HG03460 (cell line): ENCODE results near the gene CTXND2.
"Not testable (repeated sequence)": the region's sequence is repeated elsewhere in the genome, so short reads cannot be mapped to it uniquely, and the experiment has no call there.

Experiments used
- ATAC-seq: cut with Tn5 transposase; IDR thresholded peaks from one replicate; pipeline ENCODE4 v1.9.1; 2021; ENCODE audit not compliant: unreplicated experiment

CTXND2 gene

GRCh38 chr1:150887018-150887417 is at the start of gene CTXND2:
Gene CTXND2, plus strand, starts transcription at chr1:150887136. Its CDS starts 25,179 bp downstream, at chr1:150912315.
- ATAC-seq, result no peak

GRCh38 chr1:150840850-150841249 is 46.1 kb upstream of the CTXND2 start:
- ATAC-seq, result not testable (repeated sequence)

DNA sequence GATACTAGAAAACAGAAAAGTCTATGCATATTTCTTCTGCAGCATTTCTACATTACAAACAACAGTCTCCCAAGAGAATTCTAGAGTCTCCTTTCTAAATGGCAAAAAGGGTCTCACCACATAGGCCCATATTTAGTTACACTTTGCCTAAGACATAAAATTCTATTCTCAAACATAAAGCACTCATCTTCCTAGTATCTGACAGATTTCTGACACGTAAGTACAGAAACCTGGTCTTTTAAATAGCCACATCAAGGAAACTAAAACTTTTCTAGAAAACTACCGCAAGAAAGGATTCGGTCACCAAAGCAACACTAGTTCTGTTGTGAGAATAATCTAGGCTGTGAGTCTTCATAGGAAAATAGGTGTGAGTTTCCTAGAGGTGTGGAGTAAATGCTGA is 45.3 kb upstream of the CTXND2 start:
- no peak for ATAC-seq

DNA sequence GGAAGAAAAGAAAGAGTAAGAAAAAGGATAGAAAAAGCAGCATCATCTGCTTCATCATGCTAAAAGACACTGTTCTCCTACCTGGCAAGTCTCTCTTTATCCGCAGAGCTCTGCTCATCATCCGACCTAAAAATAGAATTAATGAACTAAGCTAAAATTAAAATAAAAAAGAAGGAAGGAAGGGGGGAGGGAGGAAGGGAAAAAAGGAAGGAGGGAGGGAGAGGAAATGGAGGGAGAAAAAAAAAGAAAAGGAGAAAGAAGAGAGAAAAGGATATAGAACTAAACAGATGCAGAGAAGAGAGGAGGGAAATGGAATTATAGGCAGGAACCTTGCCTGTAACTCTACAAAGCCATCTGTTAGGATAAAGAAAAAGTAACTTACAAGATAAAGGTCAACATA is 44.6 kb upstream of the CTXND2 start:
- ATAC-seq, result no peak

- no peak for ATAC-seq
Measured at GRCh38 chr1:150842964-150843363, 44.0 kb upstream of the CTXND2 start.

GRCh38 chr1:150843474-150843873 is 43.5 kb upstream of the CTXND2 start:
- ATAC-seq, result no peak

DNA sequence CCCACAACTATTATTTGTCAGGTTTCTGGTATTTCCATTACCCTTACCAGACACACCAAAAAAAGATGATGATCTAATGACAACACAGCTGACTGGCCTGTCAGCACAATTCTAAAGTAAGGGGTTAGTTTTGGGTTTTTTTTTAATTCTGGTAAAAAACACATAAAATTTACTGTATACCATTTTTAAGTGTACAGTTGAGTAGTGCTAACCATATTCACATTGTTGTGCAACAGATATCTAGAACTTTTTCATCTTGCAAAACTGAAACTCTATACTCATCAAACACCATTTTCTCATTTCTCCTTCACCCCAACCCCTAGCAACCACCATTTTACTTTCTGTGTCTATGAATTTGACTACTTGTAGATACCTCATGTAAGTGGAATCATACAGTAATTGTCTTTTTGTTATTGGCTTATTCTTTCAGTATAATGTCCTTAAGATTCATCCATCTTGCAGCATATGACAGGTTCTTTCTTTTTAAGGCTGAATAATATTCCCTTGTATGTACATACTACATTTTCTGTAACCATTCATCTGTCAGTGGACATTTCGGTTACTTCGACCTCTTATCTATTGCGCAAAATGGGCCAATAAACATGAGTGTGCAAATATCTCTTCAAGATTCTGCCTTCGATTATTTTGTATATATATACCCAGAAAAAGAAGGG is 40.3 kb upstream of the CTXND2 start:
- no peak for ATAC-seq

DNA sequence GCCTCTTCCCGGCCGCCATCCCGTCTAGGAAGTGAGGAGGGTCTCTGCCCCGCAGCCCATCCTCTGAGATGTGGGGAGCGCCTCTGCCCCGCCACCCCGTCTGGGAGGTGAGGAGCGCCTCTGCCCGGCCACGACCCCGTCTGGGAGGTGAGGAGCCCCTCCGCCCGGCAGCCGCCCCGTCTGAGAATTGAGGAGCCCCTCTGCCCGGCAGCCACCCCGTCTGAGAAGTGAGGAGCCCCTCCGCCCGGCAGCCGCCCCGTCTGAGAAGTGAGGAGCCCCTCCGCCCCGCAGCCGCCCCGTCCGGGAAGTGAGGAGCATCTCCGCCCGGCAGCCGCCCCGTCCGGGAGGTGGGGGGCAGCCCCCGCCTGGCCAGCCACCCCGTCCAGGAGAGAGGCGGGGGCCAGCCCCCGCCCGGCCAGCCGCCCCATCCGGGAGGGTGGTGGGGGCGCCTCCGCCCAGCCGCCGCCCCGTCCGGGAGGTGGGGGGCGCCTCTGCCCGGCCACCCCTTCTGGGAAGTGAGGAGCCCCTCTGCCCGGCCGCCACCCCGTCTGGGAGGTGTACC is 36.1 kb upstream of the CTXND2 start:
- not testable (repeated sequence) for ATAC-seq

GRCh38 chr1:150852734-150853133 is 34.2 kb upstream of the CTXND2 start:
- ATAC-seq, result not testable (repeated sequence)

GRCh38 chr1:150863724-150864123 is 23.2 kb upstream of the CTXND2 start:
- ATAC-seq, result no peak

- ATAC-seq, result not testable (repeated sequence)
Measured at GRCh38 chr1:150864200-150864599, 22.7 kb upstream of the CTXND2 start.

DNA sequence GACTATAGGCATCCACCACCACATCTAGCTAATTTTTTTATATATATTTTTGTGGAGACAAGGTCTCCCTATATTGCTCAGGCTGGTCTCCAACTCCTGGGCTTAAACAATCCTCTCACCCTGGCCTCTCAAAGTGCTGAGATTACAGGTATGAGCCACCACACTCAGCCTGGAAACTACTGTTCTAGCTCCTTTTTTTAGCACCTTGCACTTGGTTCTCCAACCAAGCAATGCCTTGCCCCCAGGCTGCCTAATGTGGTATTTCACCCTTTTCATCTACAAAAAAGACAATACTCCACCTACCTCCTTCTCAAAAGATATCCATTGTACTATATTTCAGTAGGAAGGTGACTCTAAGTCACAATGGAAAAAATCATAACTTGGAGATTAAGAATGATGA is 17.3 kb upstream of the CTXND2 start:
- ATAC-seq, result no peak

DNA sequence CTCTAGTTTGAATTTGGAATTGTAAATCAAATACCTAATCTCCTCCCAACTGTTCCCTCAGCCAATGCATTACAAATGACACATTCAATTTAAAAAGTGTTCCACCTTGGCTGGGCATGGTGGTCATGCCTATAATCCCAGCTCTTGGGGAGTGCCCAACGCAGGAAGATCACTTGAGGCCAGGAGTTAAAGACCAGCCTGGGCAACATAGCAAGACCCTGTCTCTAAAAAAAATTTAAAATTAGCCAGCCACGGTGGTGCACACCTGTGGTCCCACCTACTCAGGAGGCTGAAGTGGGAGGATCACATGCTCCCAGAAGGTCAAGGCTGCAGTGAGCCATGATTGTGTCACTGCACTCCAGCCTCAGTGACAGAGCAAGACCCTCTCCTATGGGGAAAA is 14.4 kb upstream of the CTXND2 start:
- ATAC-seq, result no peak

DNA sequence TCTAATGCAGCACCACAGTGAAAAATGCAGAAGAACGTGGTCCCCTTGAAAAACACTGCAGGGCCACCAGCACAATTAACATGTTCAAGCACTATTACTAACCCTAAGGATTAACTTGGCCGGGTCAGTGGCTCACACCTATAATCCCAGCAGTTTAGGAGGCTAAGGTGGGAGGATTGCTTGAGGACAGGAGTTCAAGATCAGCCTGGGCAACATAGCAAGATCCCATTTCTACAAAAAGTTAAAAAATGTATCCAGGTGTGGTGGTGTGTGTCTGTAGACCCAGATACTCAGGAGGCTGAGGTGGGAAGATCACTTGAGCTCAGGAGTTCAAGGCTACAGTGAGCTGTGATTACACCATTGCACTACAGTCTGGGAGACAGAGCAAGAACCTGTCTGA is 13.4 kb upstream of the CTXND2 start:
- no peak for ATAC-seq

GRCh38 chr1:150874455-150875196 is 12.3 kb upstream of the CTXND2 start:
- no peak for ATAC-seq

DNA sequence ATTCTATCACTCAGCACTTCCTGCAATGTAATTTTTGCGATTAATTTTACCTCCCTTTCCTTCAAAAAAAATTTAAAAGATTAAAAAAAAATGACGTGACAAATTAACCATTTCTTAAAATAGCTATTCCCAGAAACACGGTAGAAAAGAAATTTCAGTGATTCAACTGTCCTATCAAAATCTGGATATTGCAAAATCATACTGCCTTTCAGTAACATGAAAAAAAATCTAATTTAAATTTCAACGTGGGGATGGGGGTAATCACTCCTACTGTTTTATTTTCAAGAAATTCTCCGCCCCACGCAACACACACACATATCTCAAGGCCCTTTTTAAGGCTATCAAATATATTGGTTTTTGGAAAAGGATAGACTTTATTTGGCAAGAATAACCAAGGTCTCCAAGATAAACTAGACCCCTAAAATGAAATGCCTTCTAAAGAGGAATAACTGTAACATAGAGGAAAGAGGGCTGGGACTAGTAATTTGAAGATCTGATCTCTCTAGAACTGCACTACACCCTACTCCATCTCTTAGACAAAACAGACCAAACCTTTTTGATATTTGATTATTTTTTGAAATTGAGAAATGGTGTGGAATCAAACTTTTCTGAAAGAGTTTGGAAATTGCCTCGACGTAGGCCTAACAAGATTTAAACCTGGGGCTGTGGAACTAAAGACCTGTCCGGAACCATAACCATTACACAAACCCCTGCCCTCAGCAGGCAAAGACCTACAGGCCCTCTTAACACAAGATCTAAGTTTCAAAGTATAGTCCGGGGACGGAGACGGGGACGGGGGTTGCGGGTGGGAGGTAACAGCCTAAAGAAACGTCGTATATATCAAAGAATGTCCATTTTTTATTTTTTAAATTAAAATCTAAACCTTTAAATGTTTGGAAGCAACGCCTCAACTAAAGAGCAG is 11.5 kb upstream of the CTXND2 start:
- ATAC-seq, result no peak

DNA sequence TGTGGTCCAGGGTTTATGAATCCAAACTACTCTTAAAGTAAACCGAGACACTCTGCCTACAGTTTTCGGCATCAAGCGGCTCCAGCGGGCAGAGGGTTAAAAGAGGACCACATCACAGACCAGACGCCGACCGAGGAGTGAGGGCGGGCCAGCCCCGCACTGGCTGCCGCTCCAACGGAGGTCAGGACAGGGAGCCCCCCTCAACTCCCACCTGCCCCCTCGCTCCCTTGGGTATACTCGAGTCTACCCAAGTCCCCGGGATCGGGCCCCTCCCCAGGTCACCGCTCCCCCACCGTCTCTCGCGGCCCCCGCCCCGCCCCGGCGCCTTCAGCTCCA is 10.8 kb upstream of the CTXND2 start:
- ATAC-seq, result peak; percentile 11

- not testable (repeated sequence) for ATAC-seq
Measured at GRCh38 chr1:150878931-150879330, 8.0 kb upstream of the CTXND2 start.

DNA sequence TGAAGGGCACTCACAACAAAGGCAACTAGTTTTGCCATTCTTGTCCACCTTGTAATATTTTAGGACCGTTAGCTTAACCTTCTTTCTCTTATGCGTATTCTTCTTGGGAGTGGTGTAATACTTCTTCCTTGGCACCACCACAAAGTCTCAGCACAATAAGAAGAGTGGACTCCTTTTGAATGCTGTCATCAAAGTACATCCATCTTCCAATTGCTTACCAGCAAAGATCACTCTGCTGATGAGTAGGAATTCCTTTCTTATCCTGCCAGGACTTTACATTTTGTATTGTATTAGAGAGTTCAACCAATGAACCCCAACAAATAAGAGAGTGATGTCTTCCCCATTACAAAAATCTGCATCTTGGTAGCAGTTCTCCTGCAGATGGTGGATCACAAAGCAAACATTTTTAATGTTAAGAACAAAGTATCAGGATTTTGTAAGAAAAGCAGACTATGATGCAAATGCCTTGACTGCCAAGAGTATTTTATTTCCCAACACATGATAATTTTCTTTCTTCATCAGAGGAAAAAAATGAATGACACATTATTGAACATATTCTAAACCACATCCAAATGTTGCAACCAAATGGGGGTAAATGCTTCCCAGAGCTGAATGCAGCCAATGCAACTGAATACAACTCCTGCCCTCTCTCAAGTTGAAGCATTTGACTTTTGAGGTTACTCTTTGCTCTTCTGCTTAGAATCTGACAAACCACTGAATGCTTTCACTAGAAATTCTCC is 5.4 kb upstream of the CTXND2 start:
- no peak for ATAC-seq

DNA sequence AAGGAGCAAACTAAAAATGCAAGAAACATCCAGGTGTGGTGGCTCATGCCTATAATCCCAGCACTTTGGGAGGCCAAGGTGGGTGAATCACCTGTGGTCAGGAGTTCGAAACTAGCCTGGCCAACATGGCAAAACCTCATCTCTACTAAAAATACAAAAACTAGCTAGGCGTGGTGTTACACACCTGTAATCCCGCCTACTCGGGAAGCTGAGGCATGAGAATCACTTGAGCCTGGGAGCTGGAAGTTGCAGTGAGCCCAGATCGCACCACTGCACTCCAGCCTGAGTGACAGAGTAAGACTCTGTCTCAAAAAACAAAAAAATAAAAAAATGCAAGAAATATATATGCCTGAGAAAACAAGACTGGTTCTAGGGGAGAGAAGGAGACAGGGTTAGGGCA is 3.8 kb upstream of the CTXND2 start:
- ATAC-seq, result not testable (repeated sequence)

- ATAC-seq, result no peak
Measured at GRCh38 chr1:150888727-150889126, 1.8 kb downstream of the CTXND2 start.
